ENCODE data around the gene MTFR1L. TPM values are rescaled to one million over a fixed set of nuclear protein-coding genes. Genes with fewer than 3 reads are reported as not detected.

Gene MTFR1L
- total RNA-seq, 2 donors from 2014 or later: 39.7 to 56.4 TPM

GRCh38 chr1:25863486-25864262, 43.9 kb downstream of the MTFR1L start:
- Histone ChIP-seq H3K4me3 (no peak overlapping the region), H3K4me1 (peaks cover 42% of the 10 kb centered on the region), H3K9me3 (no peaks in the 10 kb centered on the region), H3K27me3 (no peaks in the 10 kb centered on the region), H3K27ac (no peak overlapping the region), H3K36me3 (replicated peaks in 1 of 2; ENCODE audit: insufficient read depth in 1 of 2, low read depth in 2 of 2) (no peaks in the 10 kb centered on the region)
- no peak for ATAC-seq
- peak in 1 of 4 donors; percentile 49 for DNase-seq
- TF ChIP-seq CTCF (IDR thresholded peaks at IDR 0.05): peak in 1 of 7 experiments; percentile 20
- TF ChIP-seq POLR2A (IDR thresholded peaks at IDR 0.05): no peak
- WGBS, 2 donors: 91 to 96% methylated on average over 19 to 23 of the region's 25 CpGs
- intact Hi-C loops (cut with DNase I): no loop called here

DNA sequence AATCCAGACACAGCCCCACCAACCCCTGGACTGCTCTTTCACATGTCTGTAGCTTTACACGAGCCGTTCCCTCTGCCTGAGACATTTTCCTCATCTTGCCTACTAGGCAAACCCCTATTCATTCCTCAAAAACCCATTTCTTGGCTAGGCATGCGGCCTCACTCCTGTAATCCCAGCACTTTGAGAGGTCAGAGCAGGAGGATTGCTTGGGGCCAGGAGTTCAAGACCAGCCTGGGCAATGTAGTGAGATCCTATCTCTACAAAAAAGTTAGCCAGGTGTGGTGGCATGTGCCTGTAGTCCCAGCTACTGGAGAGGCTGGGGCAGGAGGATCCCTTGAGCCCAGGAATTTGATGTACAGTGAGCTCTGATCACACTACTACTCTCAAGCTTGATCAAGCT, 44.7 kb downstream of the MTFR1L start:
- WGBS, 2 donors: 90 to 95% methylated on average over 3 of the region's 3 CpGs
- no peaks in the 10 kb centered on the region for H3K9me3 ChIP-seq
- DNase-seq (no peak), ATAC-seq (no peak)
- no peaks in the 10 kb centered on the region for H3K27me3 ChIP-seq
- peaks cover 44% of the 10 kb centered on the region for H3K4me1 ChIP-seq
- TF ChIP-seq POLR2A (IDR thresholded peaks at IDR 0.05): no peak
- no peak for TF ChIP-seq CTCF (IDR thresholded peaks at IDR 0.05)
- H3K4me3 ChIP-seq: no peak overlapping the region
- no peaks in the 10 kb centered on the region for H3K36me3 ChIP-seq (replicated peaks in 1 of 2; ENCODE audit: insufficient read depth in 1 of 2, low read depth in 2 of 2)
- no peak overlapping the region for H3K27ac ChIP-seq
- intact Hi-C loops (cut with DNase I): no loop called here

- ATAC-seq (no peak), DNase-seq (no peak)
- intact Hi-C loops (cut with DNase I): no loop called here
- no peaks in the 10 kb centered on the region for H3K27me3 ChIP-seq
- H3K36me3 ChIP-seq (replicated peaks in 1 of 2; ENCODE audit: insufficient read depth in 1 of 2, low read depth in 2 of 2): no peaks in the 10 kb centered on the region
- peak overlapping the region in 3 of 4 donors; percentile 86 to 89 (median 88) for H3K27ac ChIP-seq
- no peak overlapping the region for H3K4me3 ChIP-seq
- TF ChIP-seq POLR2A (IDR thresholded peaks at IDR 0.05) (no peak), CTCF (IDR thresholded peaks at IDR 0.05) (no peak)
- H3K9me3 ChIP-seq: no peaks in the 10 kb centered on the region
- WGBS, 2 donors: 22 to 55% methylated on average over 1 of the region's 1 CpG
- peaks cover 55% of the 10 kb centered on the region for H3K4me1 ChIP-seq
These were observed 46.5 kb downstream of the MTFR1L start for GRCh38 chr1:25866288-25866687.

GRCh38 chr1:25867210-25867991, 47.6 kb downstream of the MTFR1L start:
- H3K36me3 ChIP-seq (replicated peaks in 1 of 2; ENCODE audit: insufficient read depth in 1 of 2, low read depth in 2 of 2): no peaks in the 10 kb centered on the region
- H3K9me3 ChIP-seq: no peaks in the 10 kb centered on the region
- H3K27ac ChIP-seq: peak overlapping the region; percentile 82 to 89 (median 87)
- TF ChIP-seq CTCF (IDR thresholded peaks at IDR 0.05) (peak in 4 of 7 experiments; percentile 9 to 28 (median 22)), POLR2A (IDR thresholded peaks at IDR 0.05) (peak in 2 of 3 donors; percentile 51 to 54)
- H3K4me3 ChIP-seq: no peak overlapping the region
- peak; percentile 81 for ATAC-seq
- H3K4me1 ChIP-seq: peaks cover 66% of the 10 kb centered on the region
- no peaks in the 10 kb centered on the region for H3K27me3 ChIP-seq
- intact Hi-C loops (cut with DNase I): no loop called here
- DNase-seq: peak; percentile 62 to 79 (median 70)
- 20 to 22% methylated on average over 9 of the region's 9 CpGs for WGBS, 2 donors
